OCI-LY1 (cell line): ENCODE data around the gene SERPIND1.

Source experiments
- EZH2 ChIP-seq: fragments of 200-600 bp; sonication (generic), shearing (Covaris generic); IDR thresholded peaks from 2 replicates; pipeline ENCODE4 v1.8.0; 2017; ENCODE audit warnings: borderline replicate concordance, mixed run types, mild to moderate bottlenecking, antibody characterized with exemption, low read length, moderate library complexity, mixed read lengths
- TF ChIP-seq, protein P1 (sequence below): fragments of 200-600 bp; sonication (generic), shearing (Covaris generic); IDR thresholded peaks from 2 replicates; pipeline ENCODE4 v1.5.1; 2017; ENCODE audit warnings: mild to moderate bottlenecking, antibody characterized with exemption, low read length, moderate library complexity, mixed read lengths

- TF ChIP-seq, protein P1, sequence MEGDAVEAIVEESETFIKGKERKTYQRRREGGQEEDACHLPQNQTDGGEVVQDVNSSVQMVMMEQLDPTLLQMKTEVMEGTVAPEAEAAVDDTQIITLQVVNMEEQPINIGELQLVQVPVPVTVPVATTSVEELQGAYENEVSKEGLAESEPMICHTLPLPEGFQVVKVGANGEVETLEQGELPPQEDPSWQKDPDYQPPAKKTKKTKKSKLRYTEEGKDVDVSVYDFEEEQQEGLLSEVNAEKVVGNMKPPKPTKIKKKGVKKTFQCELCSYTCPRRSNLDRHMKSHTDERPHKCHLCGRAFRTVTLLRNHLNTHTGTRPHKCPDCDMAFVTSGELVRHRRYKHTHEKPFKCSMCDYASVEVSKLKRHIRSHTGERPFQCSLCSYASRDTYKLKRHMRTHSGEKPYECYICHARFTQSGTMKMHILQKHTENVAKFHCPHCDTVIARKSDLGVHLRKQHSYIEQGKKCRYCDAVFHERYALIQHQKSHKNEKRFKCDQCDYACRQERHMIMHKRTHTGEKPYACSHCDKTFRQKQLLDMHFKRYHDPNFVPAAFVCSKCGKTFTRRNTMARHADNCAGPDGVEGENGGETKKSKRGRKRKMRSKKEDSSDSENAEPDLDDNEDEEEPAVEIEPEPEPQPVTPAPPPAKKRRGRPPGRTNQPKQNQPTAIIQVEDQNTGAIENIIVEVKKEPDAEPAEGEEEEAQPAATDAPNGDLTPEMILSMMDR: no peak
- no peak for TF ChIP-seq EZH2
These were observed 28.5 kb downstream of the SERPIND1 start for GRCh38 chr22:20802452-20802851.
